OCI-LY3 (cell line): ENCODE data around the gene PLPPR1.
A peak's percentile ranks its signal among the peaks of the same experiment; 100 is the strongest.

Experiments
- H2AFZ ChIP-seq: fragments of 200-600, 300-600 bp; shearing (Covaris generic); 2 replicates; pipeline ENCODE4 v1.6.0; 2014; ENCODE audit warnings: antibody characterized with exemption, low read depth, low read length
- H3K27ac ChIP-seq: fragments of 200-600, 300-600 bp; sonication (generic); 2 replicates; pipeline ENCODE4 v1.5.1; 2014; ENCODE audit warnings: mild to moderate bottlenecking, low read length, moderate library complexity, mixed read lengths
- H3K27me3 ChIP-seq: fragments of 200-600, 300-600 bp; sonication (generic); 2 replicates; pipeline ENCODE4 v1.6.1; 2014; ENCODE audit warnings: low read depth, low read length, mixed read lengths
- H3K36me3 ChIP-seq: fragments of 200-600, 300-600 bp; sonication (generic); replicated peaks from 2 replicates; pipeline ENCODE3; 2014; ENCODE audit warnings: low read depth, low read length, mixed read lengths
- H3K4me1 ChIP-seq: fragments of 300-600, 200-600 bp; sonication (generic); 2 replicates; pipeline ENCODE4 v1.6.1; 2014; ENCODE audit warnings: low read length, mixed read lengths
- H3K4me2 ChIP-seq: fragments of 200-600, 300-600 bp; sonication (generic); 2 replicates; pipeline ENCODE4 v1.6.1; 2014; ENCODE audit warnings: low read length, mixed read lengths
- H3K4me3 ChIP-seq: fragments of 300-600, 200-600 bp; sonication (generic); 2 replicates; pipeline ENCODE4 v1.5.1; 2014; ENCODE audit warnings: antibody characterized with exemption, mild to moderate bottlenecking, low read length, moderate library complexity
- H3K79me2 ChIP-seq: fragments of 300-600, 200-600 bp; shearing (Covaris generic); 2 replicates; pipeline ENCODE4 v1.6.1; 2014; ENCODE audit warnings: mild to moderate bottlenecking, low read length, mixed read lengths
- H3K9ac ChIP-seq: fragments of 300-600, 200-600 bp; shearing (Covaris generic); 2 replicates; pipeline ENCODE4 v1.6.0; 2014; ENCODE audit warnings: mild to moderate bottlenecking, low read length, moderate library complexity
- H3K9me3 ChIP-seq: fragments of 200-600, 300-600 bp; shearing (Covaris generic); 2 replicates; pipeline ENCODE4 v1.6.1; 2014; ENCODE audit warnings: low read length, mixed read lengths; ENCODE audit not compliant: insufficient read depth
- H4K20me1 ChIP-seq: fragments of 200-600, 300-600 bp; sonication (generic); 2 replicates; pipeline ENCODE4 v1.6.1; 2016; ENCODE audit warnings: low read length, mixed read lengths; ENCODE audit not compliant: insufficient read depth
- CTCF ChIP-seq: fragments of 200-600, 300-600 bp; sonication (generic); IDR thresholded peaks from 2 replicates; pipeline ENCODE4 v1.5.1; 2014; ENCODE audit warnings: antibody characterized with exemption, low read length, low read depth
- EZH2phosphoT487 ChIP-seq: fragments of 200-600 bp; shearing (Covaris generic); IDR thresholded peaks from 2 replicates; pipeline ENCODE4 v1.6.1; 2018; ENCODE audit warnings: antibody characterized with exemption, mixed run types, low read depth

The PLPPR1 gene

GRCh38 chr9:101229606-101230005 lies 201.1 kb downstream of the PLPPR1 start:
- Histone ChIP-seq H3K79me2 (no peaks in the 10 kb centered on the region), H4K20me1 (no peaks in the 10 kb centered on the region), H3K27me3 (no peaks in the 10 kb centered on the region), H3K4me1 (no peaks in the 10 kb centered on the region), H2AFZ (no peak overlapping the region), H3K4me3 (no peak overlapping the region), H3K27ac (no peak overlapping the region), H3K36me3 (no peaks in the 10 kb centered on the region), H3K4me2 (no peak overlapping the region), H3K9ac (no peak overlapping the region), H3K9me3 (no peaks in the 10 kb centered on the region)
- no peak for TF ChIP-seq CTCF
- TF ChIP-seq EZH2phosphoT487 = no peak

GRCh38 chr9:101232405-101232977 lies 204.0 kb downstream of the PLPPR1 start:
- H3K4me3 ChIP-seq = no peak overlapping the region
- TF ChIP-seq EZH2phosphoT487 (no peak), CTCF (no peak)
- H3K4me2 ChIP-seq = no peak overlapping the region
- no peak overlapping the region for H2AFZ ChIP-seq
- H3K27me3 ChIP-seq = no peaks in the 10 kb centered on the region
- no peaks in the 10 kb centered on the region for H3K79me2 ChIP-seq
- peaks cover 3% of the 10 kb centered on the region; the same call in 1 of the 2 replicates for H3K4me1 ChIP-seq
- no peaks in the 10 kb centered on the region for H4K20me1 ChIP-seq
- no peak overlapping the region for H3K27ac ChIP-seq
- H3K9ac ChIP-seq = no peak overlapping the region
- no peaks in the 10 kb centered on the region for H3K9me3 ChIP-seq
- no peaks in the 10 kb centered on the region for H3K36me3 ChIP-seq

GRCh38 chr9:101235105-101235866 lies 206.8 kb downstream of the PLPPR1 start:
- H3K36me3 ChIP-seq = no peaks in the 10 kb centered on the region
- no peak overlapping the region for H3K27ac ChIP-seq
- H4K20me1 ChIP-seq = no peaks in the 10 kb centered on the region
- no peaks in the 10 kb centered on the region for H3K27me3 ChIP-seq
- H3K9me3 ChIP-seq = no peaks in the 10 kb centered on the region
- H3K79me2 ChIP-seq = no peaks in the 10 kb centered on the region
- H3K4me2 ChIP-seq = peak overlapping the region; percentile 40
- peaks cover 3% of the 10 kb centered on the region; the same call in 1 of the 2 replicates for H3K4me1 ChIP-seq
- H3K9ac ChIP-seq = no peak overlapping the region
- TF ChIP-seq CTCF (peak; percentile 77), EZH2phosphoT487 (no peak)
- H3K4me3 ChIP-seq = no peak overlapping the region; the same call in 1 of the 2 replicates
- H2AFZ ChIP-seq = no peak overlapping the region

- no peak overlapping the region for H3K4me3 ChIP-seq
- H3K27ac ChIP-seq = no peak overlapping the region
- no peaks in the 10 kb centered on the region for H3K36me3 ChIP-seq
- H3K79me2 ChIP-seq = no peaks in the 10 kb centered on the region
- no peak overlapping the region for H3K4me2 ChIP-seq
- H4K20me1 ChIP-seq = no peaks in the 10 kb centered on the region
- H3K27me3 ChIP-seq = no peaks in the 10 kb centered on the region
- no peaks in the 10 kb centered on the region for H3K4me1 ChIP-seq
- H2AFZ ChIP-seq = no peak overlapping the region
- no peaks in the 10 kb centered on the region for H3K9me3 ChIP-seq
- no peak overlapping the region for H3K9ac ChIP-seq
- TF ChIP-seq EZH2phosphoT487 = no peak
- no peak for TF ChIP-seq CTCF
Observed at GRCh38 chr9:101242651-101243050, 214.1 kb downstream of the PLPPR1 start.
